H1 (cell line): ENCODE measurements around the gene ADA. TPM values are rescaled to one million over a fixed set of nuclear protein-coding genes. Genes with fewer than 3 reads are reported as not detected.

ENCODE experiments used
- CTCF ChIA-PET: fragments of 300-600 bp; sonication (Branson Sonifier 250); formaldehyde crosslinking; loops from one replicate; lab custom pipeline; 2021; ENCODE audit not compliant: partially characterized antibody; lab: Charles Lee
- POLR2A ChIA-PET: fragments of 300-600 bp; sonication (Branson Sonifier 250); formaldehyde crosslinking; loops from one replicate; lab custom pipeline; 2021; ENCODE audit warnings: inconsistent platforms; ENCODE audit not compliant: partially characterized antibody; lab: Charles Lee
- DNase-seq, 2 experiments: peaks; one replicate each; pipeline versions ENCODE4 v3.0.0 to v3.0.0-alpha.2; 2010 to 2022; ENCODE audit warnings: low spot score in 2 of 2, low read depth in 1 of 2, mixed read lengths in 1 of 2
- FAIRE-seq: peaks from 2 replicates; lab custom pipeline; 2011; peaks lifted over from hg19 to GRCh38; lab: Jason Lieb, UNC
- H2AFZ ChIP-seq: 2 replicates; pipeline ENCODE4 v1.8.1; 2012; ENCODE audit warnings: low read length, inconsistent platforms
- H2AK5ac ChIP-seq: 2 replicates; pipeline ENCODE4 v1.6.1; 2013; ENCODE audit warnings: low read depth, low read length
- H2BK120ac ChIP-seq: replicated peaks from 2 replicates; pipeline ENCODE3; 2013; ENCODE audit warnings: low read depth, low read length, inconsistent platforms
- H2BK12ac ChIP-seq: 2 replicates; pipeline ENCODE4 v1.6.1; 2013; ENCODE audit warnings: low read depth, low read length
- H2BK15ac ChIP-seq: 2 replicates; pipeline ENCODE4 v1.6.1; 2013; ENCODE audit warnings: low read length
- H2BK20ac ChIP-seq: 2 replicates; pipeline ENCODE4 v1.6.1; 2013; ENCODE audit warnings: low read length
- H2BK5ac ChIP-seq: 2 replicates; pipeline ENCODE4 v1.6.1; 2013; ENCODE audit warnings: low read depth, low read length
- H3K14ac ChIP-seq: 2 replicates; pipeline ENCODE4 v1.6.1; 2013; ENCODE audit warnings: inconsistent platforms; ENCODE audit not compliant: insufficient read length
- H3K18ac ChIP-seq: 2 replicates; pipeline ENCODE4 v1.6.1; 2013; ENCODE audit warnings: low read length; ENCODE audit errors: extremely low read depth
- H3K23ac ChIP-seq: 2 replicates; pipeline ENCODE4 v1.6.1; 2013; ENCODE audit warnings: inconsistent platforms; ENCODE audit not compliant: insufficient read length
- H3K23me2 ChIP-seq: 2 replicates; pipeline ENCODE4 v1.6.1; 2013; ENCODE audit warnings: low read depth, low read length
- H3K27ac ChIP-seq: 2 replicates; pipeline ENCODE4 v1.6.1; 2011; ENCODE audit warnings: low read depth, low read length, inconsistent platforms
- H3K27me3 ChIP-seq, 4 experiments: replicated peaks in 1 of 4; 1 replicate in 1 of 4; 2 replicates in 3 of 4; pipeline versions ENCODE4 v1.6.1 to v1.8.1; 2011 to 2013; ENCODE audit warnings: low read length in 3 of 4, mild to moderate bottlenecking in 3 of 4, inconsistent platforms in 2 of 4, mixed read lengths in 2 of 4, moderate library complexity in 1 of 4; ENCODE audit not compliant: control insufficient read depth in 3 of 4, insufficient read depth in 3 of 4; ENCODE audit errors: extremely low read depth in 1 of 4
- H3K36me3 ChIP-seq, 4 experiments: 2 replicates each; pipeline versions ENCODE4 v1.6.1 to v1.8.1; 2011 to 2013; ENCODE audit warnings: mild to moderate bottlenecking in 4 of 4, low read length in 3 of 4, moderate library complexity in 2 of 4, control low read depth in 1 of 4, inconsistent platforms in 1 of 4; ENCODE audit not compliant: insufficient read depth in 4 of 4, control insufficient read depth in 2 of 4
- H3K4ac ChIP-seq: replicated peaks from 2 replicates; pipeline ENCODE3; 2013; ENCODE audit warnings: low read length, low read depth, mixed read lengths, inconsistent platforms; ENCODE audit not compliant: insufficient read length
- H3K4me1 ChIP-seq, 4 experiments: replicated peaks in 1 of 4; 1 replicate in 1 of 4; 2 replicates in 3 of 4; pipeline versions ENCODE4 v1.6.1 to v1.8.1; 2011 to 2013; ENCODE audit warnings: low read length in 3 of 4, inconsistent platforms in 2 of 4, mixed read lengths in 1 of 4; ENCODE audit not compliant: insufficient read depth in 4 of 4, control insufficient read depth in 3 of 4
- H3K4me2 ChIP-seq, 2 experiments: 2 replicates each; pipeline versions ENCODE4 v1.6.1 to v1.8.1; 2011 to 2013; ENCODE audit warnings: low read depth in 2 of 2, low read length in 2 of 2, control low read depth in 1 of 2, inconsistent platforms in 1 of 2, mild to moderate bottlenecking in 1 of 2; ENCODE audit not compliant: insufficient read depth in 1 of 2
- H3K4me3 ChIP-seq, 4 experiments: fragments of 200-600, 300-600 bp in 1 of 4; sonication (generic), shearing (Covaris generic), sonication (Bioruptor Twin) in 1 of 4; 2 replicates each; pipeline versions ENCODE4 v1.5.1 to v1.8.1; 2011 to 2016; ENCODE audit warnings: low read length in 4 of 4, low read depth in 3 of 4, control low read depth in 2 of 4, inconsistent platforms in 2 of 4, mild to moderate bottlenecking in 2 of 4, mixed read lengths in 1 of 4, moderate library complexity in 1 of 4; ENCODE audit not compliant: insufficient read depth in 2 of 4; ENCODE audit errors: extremely low read depth in 1 of 4
- H3K56ac ChIP-seq: replicated peaks from 2 replicates; pipeline ENCODE3; 2013; ENCODE audit warnings: low read depth, mild to moderate bottlenecking, mixed read lengths, low read length, inconsistent platforms; ENCODE audit not compliant: insufficient read length
- H3K79me1 ChIP-seq: 2 replicates; pipeline ENCODE4 v1.6.1; 2013; ENCODE audit warnings: low read depth, low read length, control low read depth
- H3K79me2 ChIP-seq, 2 experiments: 2 replicates each; pipeline versions ENCODE4 v1.6.1 to v1.8.1; 2012 to 2013; ENCODE audit warnings: low read length in 2 of 2, mild to moderate bottlenecking in 2 of 2, inconsistent platforms in 1 of 2; ENCODE audit not compliant: insufficient read depth in 2 of 2, control insufficient read depth in 1 of 2
- H3K9ac ChIP-seq, 4 experiments: replicated peaks in 1 of 4; 1 replicate in 1 of 4; 2 replicates in 3 of 4; pipeline versions ENCODE4 v1.6.1 to v1.8.1; 2011 to 2013; ENCODE audit warnings: low read depth in 3 of 4, low read length in 3 of 4, control low read depth in 2 of 4, mild to moderate bottlenecking in 2 of 4, moderate library complexity in 2 of 4, inconsistent platforms in 1 of 4; ENCODE audit errors: extremely low read depth in 1 of 4
- H3K9me3 ChIP-seq, 2 experiments: 2 replicates each; pipeline versions ENCODE4 v1.6.1 to v1.8.1; 2012 to 2013; ENCODE audit warnings: mild to moderate bottlenecking in 2 of 2, moderate library complexity in 2 of 2, control low read depth in 1 of 2, inconsistent platforms in 1 of 2, low read depth in 1 of 2, low read length in 1 of 2, mixed read lengths in 1 of 2; ENCODE audit not compliant: insufficient read depth in 2 of 2
- H4K20me1 ChIP-seq, 2 experiments: replicated peaks in 1 of 2; 2 replicates each; pipeline versions ENCODE3 to v1.8.1; 2011 to 2013; ENCODE audit warnings: inconsistent platforms in 2 of 2, low read length in 2 of 2, mild to moderate bottlenecking in 1 of 2; ENCODE audit not compliant: insufficient read depth in 2 of 2, control insufficient read depth in 1 of 2
- H4K5ac ChIP-seq: 2 replicates; pipeline ENCODE4 v1.6.1; 2013; ENCODE audit warnings: low read length, low read depth, mixed read lengths, inconsistent platforms; ENCODE audit not compliant: insufficient read length
- H4K8ac ChIP-seq: 2 replicates; pipeline ENCODE4 v1.8.0; 2013; ENCODE audit warnings: mild to moderate bottlenecking, moderate library complexity, low read length, inconsistent platforms; ENCODE audit not compliant: insufficient read depth; ENCODE audit errors: extremely low read depth
- H4K91ac ChIP-seq: replicated peaks from 2 replicates; pipeline ENCODE3; 2013; ENCODE audit warnings: low read length, mixed read lengths, inconsistent platforms; ENCODE audit not compliant: insufficient read length
- BCL11A ChIP-seq, 2 experiments: IDR thresholded peaks; one replicate each; pipeline ENCODE4 v1.6.1; 2011; ENCODE audit warnings: low read depth in 2 of 2, low read length in 2 of 2, mild to moderate bottlenecking in 2 of 2
- CBX5 ChIP-seq: fragments of 300-800, 300-1000 bp; sonication (generic); IDR thresholded peaks from 2 replicates; pipeline ENCODE4 v1.7.1; 2016; ENCODE audit warnings: antibody characterized with exemption, low read length, low read depth
- JUN ChIP-seq: IDR thresholded peaks from 2 replicates; pipeline ENCODE4 v1.6.1; 2011; ENCODE audit warnings: low read depth, mild to moderate bottlenecking, improper control_type of control experiment, low read length
- NRF1 ChIP-seq: IDR thresholded peaks from 2 replicates; pipeline ENCODE4 v1.6.1; 2011; ENCODE audit warnings: mild to moderate bottlenecking, low read depth, low read length, improper control_type of control experiment
- RBBP5 ChIP-seq: IDR thresholded peaks from 2 replicates; pipeline ENCODE4 v1.7.1; 2012; ENCODE audit warnings: low read depth, mild to moderate bottlenecking, inconsistent platforms, low read length, moderate library complexity, borderline replicate concordance
- RXRA ChIP-seq: IDR thresholded peaks from 2 replicates; pipeline ENCODE4 v1.6.1; 2011; ENCODE audit warnings: low read depth, mild to moderate bottlenecking, low read length, moderate library complexity; ENCODE audit not compliant: insufficient read depth
- ZNF274 ChIP-seq: IDR thresholded peaks from 2 replicates; pipeline ENCODE4 v1.7.0; 2012; ENCODE audit warnings: low read length, borderline replicate concordance; ENCODE audit errors: extremely low read depth
- WGBS, 2 experiments: shearing (Covaris generic) in 1 of 2; methylation state at CpG; one replicate each; pipeline versions ENCODE4 v1.1.6 to v1.1.7; 2013 to 2015; ENCODE audit warnings: low lambda C conversion rate in 2 of 2, mixed read lengths in 2 of 2, inconsistent platforms in 1 of 2, low coverage in 1 of 2, missing lambda C conversion rate in 1 of 2; ENCODE audit not compliant: insufficient replicate concordance in 2 of 2, insufficient coverage in 1 of 2, insufficient read length in 1 of 2; ENCODE audit errors: extremely low coverage in 1 of 2, missing lambda C conversion rate in 1 of 2; 5-methylcytosine and 5-hydroxymethylcytosine counted together
- polyA plus RNA-seq, 7 experiments: library from polyadenylated mRNA; depleted of rRNA in 3 of 7; stranded (reverse) in 5 of 7; unstranded in 2 of 7; fragments of >200 nt in 5 of 7; fragments of 200-250 nt in 2 of 7; gene quantifications; 1 replicate in 5 of 7; 2 replicates in 1 of 7; 4 replicates in 1 of 7; pipeline versions ENCODE4 v1.2.1 to v1.2.3, GENCODE V29; 2011 to 2013; ENCODE audit warnings: missing spikeins in 2 of 7, mixed read lengths in 2 of 7
- total RNA-seq: library from RNA; stranded (reverse); fragmentation: NEBNext Ultra II Directional; extraction: Animal tissue kit (Norgen Biotek cat#: 25700); gene quantifications from 2 replicates; pipeline ENCODE4 v1.2.1, GENCODE V29; 2021
- TF ChIP-seq, protein P1 (sequence below): IDR thresholded peaks from 2 replicates; pipeline ENCODE4 v1.6.1; 2011; ENCODE audit warnings: low read length, improper control_type of control experiment
- TF ChIP-seq, protein P2 (sequence below): IDR thresholded peaks from 2 replicates; pipeline ENCODE4 v1.6.1; 2012; ENCODE audit warnings: low read length, inconsistent platforms
- TF ChIP-seq, protein P3 (sequence below): IDR thresholded peaks from 2 replicates; pipeline ENCODE4 v1.6.1; 2012; ENCODE audit warnings: inconsistent platforms

ADA gene
- total and polyA plus RNA-seq, 2 of the 8 experiments (the other 6 are each of a cell fraction or from before 2014, with no cell fraction given) = 19.9 to 32.8 TPM

DNA sequence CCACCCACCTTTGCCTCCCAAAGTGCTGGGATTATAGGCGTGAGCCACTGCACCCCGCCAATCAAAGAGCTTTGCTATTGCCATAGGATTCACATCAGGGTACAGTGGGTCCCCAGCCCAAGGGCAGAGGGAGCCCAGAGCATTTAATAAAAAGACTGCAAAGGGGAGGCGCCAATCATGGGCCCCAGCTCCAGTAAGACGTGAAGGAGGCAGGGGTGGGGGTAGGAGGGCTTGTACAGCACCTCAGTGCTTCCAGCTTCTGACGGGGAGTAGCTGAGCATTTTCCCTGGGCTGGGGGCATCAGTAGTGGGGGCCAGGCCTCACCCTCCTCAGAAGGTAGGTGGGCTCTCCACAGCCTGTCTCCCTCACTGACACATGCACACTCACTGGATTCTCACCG is 1.5 kb downstream of the ADA start:
- no peak overlapping the region for H3K9ac ChIP-seq
- no peak overlapping the region for H3K27ac ChIP-seq
- no peaks in the 10 kb centered on the region for H3K79me1 ChIP-seq
- FAIRE-seq (no peak), DNase-seq (no peak)
- H2BK15ac ChIP-seq = no peak overlapping the region; the same call in 1 of the 2 replicates
- H2BK120ac ChIP-seq = no peak overlapping the region
- no peak overlapping the region for H2BK12ac ChIP-seq
- H4K8ac ChIP-seq = no peak overlapping the region
- H3K56ac ChIP-seq = no peak overlapping the region
- H4K20me1 ChIP-seq = no peaks in the 10 kb centered on the region
- POLR2A ChIA-PET = interaction anchor here (1.0 to 2.3 kb wide), 3 partner anchors 8 to 33 kb away, joined by 3 to 10 read pairs (median 7); no protein-coding TSS in a partner anchor
- no peak overlapping the region for H3K4me3 ChIP-seq
- no peak overlapping the region for H3K4me2 ChIP-seq
- no peak overlapping the region for H3K23ac ChIP-seq
- H3K4ac ChIP-seq = no peak overlapping the region
- 88% methylated on average over 6 of the region's 6 CpGs; no CpG with 5 or more reads in 1 of the 2 experiments for WGBS, 2 experiments
- no peak overlapping the region for H2AFZ ChIP-seq
- H3K36me3 ChIP-seq = no peaks in the 10 kb centered on the region
- H2BK5ac ChIP-seq = no peak overlapping the region
- H3K79me2 ChIP-seq = no peaks in the 10 kb centered on the region
- H4K5ac ChIP-seq = no peak overlapping the region
- H3K27me3 ChIP-seq = peaks cover 0 to 20% (median 13%) of the 10 kb centered on the region in 4 experiments; a peak in 6 of 7 replicates
- no peak overlapping the region for H2AK5ac ChIP-seq
- H2BK20ac ChIP-seq = no peak overlapping the region
- peaks cover 11% of the 10 kb centered on the region for H3K23me2 ChIP-seq
- H3K18ac ChIP-seq = no peak overlapping the region
- H4K91ac ChIP-seq = peak overlapping the region; percentile 38
- H3K4me1 ChIP-seq = peaks cover 10 to 23% (median 16%) of the 10 kb centered on the region in 4 experiments
- H3K9me3 ChIP-seq = peaks cover 7 to 8% of the 10 kb centered on the region in 2 experiments; a peak in 3 of 4 replicates
- CTCF ChIA-PET = interaction anchor here (0.6 to 11.0 kb wide), 12 partner anchors 8 to 1794 kb away, joined by 3 to 83 read pairs (median 4); no protein-coding TSS in a partner anchor
- no peak overlapping the region for H3K14ac ChIP-seq
- TF ChIP-seq, protein P1, sequence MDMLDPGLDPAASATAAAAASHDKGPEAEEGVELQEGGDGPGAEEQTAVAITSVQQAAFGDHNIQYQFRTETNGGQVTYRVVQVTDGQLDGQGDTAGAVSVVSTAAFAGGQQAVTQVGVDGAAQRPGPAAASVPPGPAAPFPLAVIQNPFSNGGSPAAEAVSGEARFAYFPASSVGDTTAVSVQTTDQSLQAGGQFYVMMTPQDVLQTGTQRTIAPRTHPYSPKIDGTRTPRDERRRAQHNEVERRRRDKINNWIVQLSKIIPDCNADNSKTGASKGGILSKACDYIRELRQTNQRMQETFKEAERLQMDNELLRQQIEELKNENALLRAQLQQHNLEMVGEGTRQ = no peak
- TF ChIP-seq RXRA = no peak
- TF ChIP-seq, protein P2, sequence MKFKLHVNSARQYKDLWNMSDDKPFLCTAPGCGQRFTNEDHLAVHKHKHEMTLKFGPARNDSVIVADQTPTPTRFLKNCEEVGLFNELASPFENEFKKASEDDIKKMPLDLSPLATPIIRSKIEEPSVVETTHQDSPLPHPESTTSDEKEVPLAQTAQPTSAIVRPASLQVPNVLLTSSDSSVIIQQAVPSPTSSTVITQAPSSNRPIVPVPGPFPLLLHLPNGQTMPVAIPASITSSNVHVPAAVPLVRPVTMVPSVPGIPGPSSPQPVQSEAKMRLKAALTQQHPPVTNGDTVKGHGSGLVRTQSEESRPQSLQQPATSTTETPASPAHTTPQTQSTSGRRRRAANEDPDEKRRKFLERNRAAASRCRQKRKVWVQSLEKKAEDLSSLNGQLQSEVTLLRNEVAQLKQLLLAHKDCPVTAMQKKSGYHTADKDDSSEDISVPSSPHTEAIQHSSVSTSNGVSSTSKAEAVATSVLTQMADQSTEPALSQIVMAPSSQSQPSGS = no peak
- TF ChIP-seq, protein P3, sequence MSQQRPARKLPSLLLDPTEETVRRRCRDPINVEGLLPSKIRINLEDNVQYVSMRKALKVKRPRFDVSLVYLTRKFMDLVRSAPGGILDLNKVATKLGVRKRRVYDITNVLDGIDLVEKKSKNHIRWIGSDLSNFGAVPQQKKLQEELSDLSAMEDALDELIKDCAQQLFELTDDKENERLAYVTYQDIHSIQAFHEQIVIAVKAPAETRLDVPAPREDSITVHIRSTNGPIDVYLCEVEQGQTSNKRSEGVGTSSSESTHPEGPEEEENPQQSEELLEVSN = no peak
- no peak for TF ChIP-seq BCL11A (IDR thresholded peaks at IDR 0.05; ENCODE audit: low read depth in 2 of 2, low read length in 2 of 2)
- no peak for TF ChIP-seq RBBP5
- no peak for TF ChIP-seq JUN
- TF ChIP-seq CBX5 = no peak
- no peak for TF ChIP-seq ZNF274
- no peak for TF ChIP-seq NRF1
